ENCODE results near the gene AIFM2.

AIFM2 gene

GRCh38 chr10:70144372-70145110 is 11.9 kb upstream of the AIFM2 start:
- Mint-ChIP-seq H3K4me1 (peaks cover 26% of the 10 kb centered on the region), H3K27me3 (ENCODE audit: low read depth, poor library complexity) (peaks cover 10% of the 10 kb centered on the region), H3K27ac (no peak overlapping the region), H3K4me3 (peak overlapping the region; percentile 74), H3K9me3 (no peaks in the 10 kb centered on the region), H3K36me3 (ENCODE audit: low read depth) (peaks cover 11% of the 10 kb centered on the region)
- no peak for DNase-seq
- TF ChIP-seq CTCF (IDR thresholded peaks at IDR 0.05) = no peak

- Mint-ChIP-seq H3K27me3 (ENCODE audit: low read depth, poor library complexity) (peaks cover 10% of the 10 kb centered on the region), H3K4me3 (no peak overlapping the region), H3K9me3 (no peaks in the 10 kb centered on the region), H3K36me3 (ENCODE audit: low read depth) (peaks cover 11% of the 10 kb centered on the region), H3K4me1 (peaks cover 30% of the 10 kb centered on the region), H3K27ac (no peak overlapping the region)
- DNase-seq = no peak
- no peak for TF ChIP-seq CTCF (IDR thresholded peaks at IDR 0.05)
These were observed 9.9 kb upstream of the AIFM2 start for GRCh38 chr10:70142555-70142954.

GRCh38 chr10:70140297-70140696 is 7.7 kb upstream of the AIFM2 start:
- H3K4me3 Mint-ChIP-seq = no peak overlapping the region
- TF ChIP-seq CTCF (IDR thresholded peaks at IDR 0.05) = no peak
- H3K4me1 Mint-ChIP-seq = peaks cover 23% of the 10 kb centered on the region
- H3K27me3 Mint-ChIP-seq (ENCODE audit: low read depth, poor library complexity) = peaks cover 16% of the 10 kb centered on the region
- peaks cover 23% of the 10 kb centered on the region for H3K36me3 Mint-ChIP-seq (ENCODE audit: low read depth)
- H3K9me3 Mint-ChIP-seq = no peaks in the 10 kb centered on the region
- H3K27ac Mint-ChIP-seq = no peak overlapping the region
- DNase-seq = no peak

- Mint-ChIP-seq H3K27ac (no peak overlapping the region), H3K27me3 (ENCODE audit: low read depth, poor library complexity) (peaks cover 20% of the 10 kb centered on the region), H3K9me3 (no peaks in the 10 kb centered on the region), H3K36me3 (ENCODE audit: low read depth) (peaks cover 23% of the 10 kb centered on the region), H3K4me3 (no peak overlapping the region), H3K4me1 (peaks cover 23% of the 10 kb centered on the region)
- TF ChIP-seq CTCF (IDR thresholded peaks at IDR 0.05) = no peak
- DNase-seq = no peak
These were observed 7.3 kb upstream of the AIFM2 start for GRCh38 chr10:70139997-70140250.

GRCh38 chr10:70139151-70139996 is 6.7 kb upstream of the AIFM2 start:
- no peak for DNase-seq
- H3K27ac Mint-ChIP-seq = no peak overlapping the region
- no peaks in the 10 kb centered on the region for H3K9me3 Mint-ChIP-seq
- TF ChIP-seq CTCF (IDR thresholded peaks at IDR 0.05) = no peak
- H3K27me3 Mint-ChIP-seq (ENCODE audit: low read depth, poor library complexity) = peaks cover 19% of the 10 kb centered on the region
- H3K36me3 Mint-ChIP-seq (ENCODE audit: low read depth) = peaks cover 23% of the 10 kb centered on the region
- peaks cover 18% of the 10 kb centered on the region for H3K4me1 Mint-ChIP-seq
- H3K4me3 Mint-ChIP-seq = no peak overlapping the region
